VCaP (cell line): ENCODE measurements around the gene UGT2A3.

Experiments used
- H3K27ac ChIP-seq: fragments of 450-650 bp; 2 replicates; pipeline ENCODE4 v1.5.1; 2017
- CTCF ChIP-seq: fragments of 450-650 bp; conservative IDR thresholded peaks from 2 replicates; pipeline ENCODE4 v1.5.1; 2017; ENCODE audit warnings: mild to moderate bottlenecking, moderate library complexity

Gene UGT2A3

GRCh38 chr4:68896749-68897148 lies 54.9 kb downstream of the UGT2A3 start:
- TF ChIP-seq CTCF = no peak
- H3K27ac ChIP-seq = no peak overlapping the region

DNA sequence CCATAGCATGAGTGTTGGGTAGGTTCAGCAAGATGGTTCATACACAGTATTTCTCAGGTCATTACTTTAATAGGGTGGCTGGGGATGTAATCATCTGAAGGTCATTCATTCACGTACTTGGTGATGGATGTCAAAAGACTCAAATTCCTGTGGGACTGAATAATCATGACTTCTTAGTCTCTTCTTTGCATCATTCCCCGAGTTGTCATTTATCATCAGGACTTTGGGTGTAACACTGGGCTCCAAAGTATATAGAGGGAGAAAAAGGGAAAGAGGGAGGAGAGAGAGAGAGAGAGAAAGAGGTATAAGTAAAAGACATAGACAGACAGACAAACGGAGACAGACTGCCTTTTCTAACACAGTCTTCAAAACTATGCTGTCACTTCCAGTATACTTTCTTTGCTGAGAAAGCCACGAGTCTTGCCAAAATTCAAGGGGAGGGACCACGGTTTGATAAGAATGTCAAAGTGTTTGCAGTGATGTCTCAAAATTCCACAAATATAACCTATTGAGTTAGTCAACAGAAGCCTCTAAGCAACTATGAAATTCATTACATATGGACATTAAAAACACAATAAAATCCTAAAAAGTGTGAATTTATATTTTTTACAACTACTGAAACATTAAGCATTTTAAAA lies 55.9 kb downstream of the UGT2A3 start:
- H3K27ac ChIP-seq = no peak overlapping the region
- no peak for TF ChIP-seq CTCF

- no peak for TF ChIP-seq CTCF
- no peak overlapping the region for H3K27ac ChIP-seq
Measured at GRCh38 chr4:68892861-68893260, 58.7 kb downstream of the UGT2A3 start.

- no peak for TF ChIP-seq CTCF
- H3K27ac ChIP-seq = no peak overlapping the region
Measured at GRCh38 chr4:68891678-68892077, 59.9 kb downstream of the UGT2A3 start.

DNA sequence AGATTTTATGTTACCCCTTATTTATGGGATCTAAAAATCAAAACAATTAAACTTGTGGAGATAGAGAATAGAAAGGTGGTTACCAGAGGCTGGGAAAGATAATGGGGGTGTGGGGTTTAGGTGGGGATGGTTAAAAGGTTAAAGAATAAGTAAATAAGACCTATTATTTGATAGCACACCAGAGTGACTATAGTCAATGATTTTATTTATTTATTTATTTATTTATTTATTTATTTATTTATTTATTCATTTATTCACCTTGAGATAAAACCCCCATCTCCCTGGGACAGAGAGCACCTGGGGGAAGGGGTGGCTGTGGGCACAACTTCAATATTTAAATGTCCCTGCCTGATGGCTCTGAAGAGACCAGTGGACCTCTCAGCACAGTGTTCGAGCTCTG lies 66.1 kb downstream of the UGT2A3 start:
- no peak overlapping the region for H3K27ac ChIP-seq
- no peak for TF ChIP-seq CTCF

- H3K27ac ChIP-seq = no peak overlapping the region
- no peak for TF ChIP-seq CTCF
Measured at GRCh38 chr4:68883870-68884269, 67.7 kb downstream of the UGT2A3 start.
